Measurements from ENCODE around the gene PTX4.

DNA sequence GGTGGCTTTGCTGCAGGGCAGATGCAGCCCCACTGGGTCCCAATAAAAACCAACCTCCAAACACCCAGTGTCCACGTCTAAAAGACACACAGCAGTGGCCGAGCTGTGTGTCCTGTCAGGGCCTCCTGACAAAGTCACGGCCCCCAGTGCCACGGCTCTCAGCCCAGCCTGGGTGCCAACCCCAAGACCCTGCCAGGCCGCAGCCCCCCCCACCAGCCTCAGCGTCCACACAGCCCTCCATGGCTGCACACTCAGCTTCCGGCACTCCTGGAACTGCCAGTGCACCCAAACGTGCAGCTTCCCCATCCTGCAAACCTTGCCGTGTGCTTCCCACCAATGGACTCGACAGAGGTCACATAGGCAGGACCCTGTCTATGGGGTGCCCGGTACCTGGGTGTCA is 40.8 kb downstream of the PTX4 start:
- TF ChIP-seq, protein P1, sequence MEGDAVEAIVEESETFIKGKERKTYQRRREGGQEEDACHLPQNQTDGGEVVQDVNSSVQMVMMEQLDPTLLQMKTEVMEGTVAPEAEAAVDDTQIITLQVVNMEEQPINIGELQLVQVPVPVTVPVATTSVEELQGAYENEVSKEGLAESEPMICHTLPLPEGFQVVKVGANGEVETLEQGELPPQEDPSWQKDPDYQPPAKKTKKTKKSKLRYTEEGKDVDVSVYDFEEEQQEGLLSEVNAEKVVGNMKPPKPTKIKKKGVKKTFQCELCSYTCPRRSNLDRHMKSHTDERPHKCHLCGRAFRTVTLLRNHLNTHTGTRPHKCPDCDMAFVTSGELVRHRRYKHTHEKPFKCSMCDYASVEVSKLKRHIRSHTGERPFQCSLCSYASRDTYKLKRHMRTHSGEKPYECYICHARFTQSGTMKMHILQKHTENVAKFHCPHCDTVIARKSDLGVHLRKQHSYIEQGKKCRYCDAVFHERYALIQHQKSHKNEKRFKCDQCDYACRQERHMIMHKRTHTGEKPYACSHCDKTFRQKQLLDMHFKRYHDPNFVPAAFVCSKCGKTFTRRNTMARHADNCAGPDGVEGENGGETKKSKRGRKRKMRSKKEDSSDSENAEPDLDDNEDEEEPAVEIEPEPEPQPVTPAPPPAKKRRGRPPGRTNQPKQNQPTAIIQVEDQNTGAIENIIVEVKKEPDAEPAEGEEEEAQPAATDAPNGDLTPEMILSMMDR (IDR thresholded peaks at IDR 0.05; ENCODE audit: extremely low read depth in 1 of 2, insufficient read depth in 1 of 2, low read depth in 1 of 2, low read length in 2 of 2): no peak
- TF ChIP-seq GATA2 (IDR thresholded peaks at IDR 0.05; ENCODE audit: insufficient read depth, insufficient read length, low read depth, low read length) (no peak), POLR2AphosphoS5 (IDR thresholded peaks at IDR 0.05; ENCODE audit: insufficient read depth, low read depth, low read length) (no peak), EZH2 (IDR thresholded peaks at IDR 0.05; ENCODE audit: borderline replicate concordance, low read depth, low read length, severe bottlenecking) (no peak), MYC (IDR thresholded peaks at IDR 0.05; ENCODE audit: low read depth, low read length) (no peak), POLR2A (IDR thresholded peaks at IDR 0.05; ENCODE audit: low read depth, low read length) (no peak), FOS (IDR thresholded peaks at IDR 0.05; ENCODE audit: borderline replicate concordance, insufficient read depth, low read length) (no peak)
- TF ChIP-seq, protein P2, sequence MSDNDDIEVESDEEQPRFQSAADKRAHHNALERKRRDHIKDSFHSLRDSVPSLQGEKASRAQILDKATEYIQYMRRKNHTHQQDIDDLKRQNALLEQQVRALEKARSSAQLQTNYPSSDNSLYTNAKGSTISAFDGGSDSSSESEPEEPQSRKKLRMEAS (IDR thresholded peaks at IDR 0.05; ENCODE audit: insufficient read depth, insufficient read length): no peak

Measured in endothelial cell of umbilical vein (primary cell).